Endothelial cell of umbilical vein (primary cell): ENCODE data around the gene TMEM9B. TPM values are rescaled to one million over a fixed set of nuclear protein-coding genes. Genes with fewer than 3 reads are reported as not detected.

Experiments used
- BruUV-seq: library from RNA; stranded (reverse); fragments of 400-500 nt; replicated peaks from 2 replicates; lab custom pipeline; 2021; lab: Mats Ljungman, UMichigan
- CTCF ChIA-PET: fragments of 300-600, 350-600 bp; sonication (Branson Sonifier 250); formaldehyde crosslinking; loops from one replicate; lab custom pipeline; 2021; ENCODE audit warnings: antibody characterized with exemption, inconsistent platforms; lab: Charles Lee
- POLR2A ChIA-PET: fragments of 300-600, 350-600 bp; sonication (Branson Sonifier 250); formaldehyde crosslinking; loops from one replicate; lab custom pipeline; 2021; ENCODE audit warnings: antibody characterized with exemption, inconsistent platforms; lab: Charles Lee
- DNase-seq: peaks from one replicate; pipeline ENCODE4 v3.0.0-alpha.2; 2011; ENCODE audit warnings: low read depth, low spot score
- FAIRE-seq: peaks from 2 replicates; lab custom pipeline; 2011; peaks lifted over from hg19 to GRCh38; lab: Jason Lieb, UNC
- H2AFZ ChIP-seq: 2 replicates; pipeline ENCODE4 v1.6.0; 2012; ENCODE audit warnings: low read depth, low read length, control low read depth, inconsistent platforms
- H3K27ac ChIP-seq: 2 replicates; pipeline ENCODE4 v1.5.1; 2011; ENCODE audit warnings: low read depth, mild to moderate bottlenecking, control low read depth, low read length, moderate library complexity; ENCODE audit not compliant: insufficient read depth
- H3K27me3 ChIP-seq, 2 experiments: 2 replicates each; pipeline versions ENCODE4 v1.6.0 to v1.6.1; 2011; ENCODE audit warnings: low read length in 2 of 2, mixed read lengths in 1 of 2; ENCODE audit not compliant: control insufficient read depth in 2 of 2, insufficient read depth in 2 of 2
- H3K36me3 ChIP-seq, 2 experiments: 2 replicates in 1 of 2; 3 replicates in 1 of 2; pipeline ENCODE4 v1.5.1; 2011; ENCODE audit warnings: low read length in 2 of 2, mild to moderate bottlenecking in 1 of 2, moderate library complexity in 1 of 2; ENCODE audit not compliant: control insufficient read depth in 2 of 2, insufficient read depth in 2 of 2; ENCODE audit errors: extremely low read depth in 1 of 2
- H3K4me1 ChIP-seq: 3 replicates; pipeline ENCODE4 v1.5.1; 2011; ENCODE audit warnings: mild to moderate bottlenecking, low read length; ENCODE audit not compliant: control insufficient read depth, insufficient read depth; ENCODE audit errors: extremely low read depth
- H3K4me2 ChIP-seq: 2 replicates; pipeline ENCODE4 v1.6.1; 2011; ENCODE audit warnings: low read length, control low read depth, mixed read lengths; ENCODE audit not compliant: insufficient read depth
- H3K4me3 ChIP-seq, 3 experiments: fragments of 200-600 bp in 1 of 3; sonication (generic), shearing (Covaris generic) in 1 of 3; replicated peaks in 1 of 3; 2 replicates each; pipeline ENCODE4 v1.5.1; 2011 to 2016; ENCODE audit warnings: control low read depth in 3 of 3, low read length in 3 of 3, mild to moderate bottlenecking in 2 of 3, inconsistent platforms in 1 of 3, low read depth in 1 of 3, moderate library complexity in 1 of 3; ENCODE audit not compliant: insufficient read depth in 1 of 3
- H3K79me2 ChIP-seq: 2 replicates; pipeline ENCODE4 v1.6.0; 2012; ENCODE audit warnings: low read length, inconsistent platforms; ENCODE audit not compliant: control insufficient read depth, insufficient read depth
- H3K9ac ChIP-seq: replicated peaks from 2 replicates; pipeline ENCODE3; 2011; ENCODE audit warnings: low read length, control low read depth; ENCODE audit not compliant: insufficient read depth; ENCODE audit errors: extremely low read depth
- H3K9me1 ChIP-seq: replicated peaks from 3 replicates; pipeline ENCODE4 v1.6.0; 2011; ENCODE audit warnings: mild to moderate bottlenecking, low read length; ENCODE audit not compliant: control insufficient read depth, insufficient read depth; ENCODE audit errors: extremely low read depth
- H3K9me3 ChIP-seq: replicated peaks from 2 replicates; pipeline ENCODE4 v1.5.1; 2012; ENCODE audit warnings: low read length, inconsistent platforms; ENCODE audit not compliant: control insufficient read depth, insufficient read depth
- H4K20me1 ChIP-seq: replicated peaks from 2 replicates; pipeline ENCODE3; 2011; ENCODE audit warnings: mild to moderate bottlenecking, low read length; ENCODE audit not compliant: control insufficient read depth, insufficient read depth; ENCODE audit errors: extremely low read depth
- CTCF ChIP-seq, 2 donors: IDR thresholded peaks; 1 replicate in 1 of 2; 2 replicates in 1 of 2; pipeline ENCODE4 v1.5.1; 2011; ENCODE audit warnings: low read length in 2 of 2, mild to moderate bottlenecking in 2 of 2, moderate library complexity in 2 of 2, control low read depth in 1 of 2, inconsistent platforms in 1 of 2, low read depth in 1 of 2; ENCODE audit not compliant: insufficient read depth in 1 of 2; ENCODE audit errors: extremely low read depth in 1 of 2
- EZH2 ChIP-seq: IDR thresholded peaks from 2 replicates; pipeline ENCODE4 v1.6.1; 2012; ENCODE audit warnings: borderline replicate concordance, low read depth, mild to moderate bottlenecking, moderate library complexity, low read length, inconsistent platforms; ENCODE audit not compliant: severe bottlenecking
- FOS ChIP-seq: IDR thresholded peaks from 2 replicates; pipeline ENCODE4 v1.6.1; 2011; ENCODE audit warnings: mild to moderate bottlenecking, low read length, moderate library complexity, borderline replicate concordance; ENCODE audit not compliant: insufficient read depth
- GATA2 ChIP-seq: IDR thresholded peaks from 2 replicates; pipeline ENCODE4 v1.7.0; 2011; ENCODE audit warnings: low read depth, mild to moderate bottlenecking, moderate library complexity, mixed read lengths, low read length; ENCODE audit not compliant: insufficient read length, insufficient read depth
- JUN ChIP-seq: IDR thresholded peaks from 2 replicates; pipeline ENCODE4 v1.6.1; 2011; ENCODE audit warnings: borderline replicate concordance, low read depth; ENCODE audit not compliant: insufficient read length, insufficient read depth
- MAX ChIP-seq: IDR thresholded peaks from 2 replicates; pipeline ENCODE4 v1.6.1; 2011; ENCODE audit not compliant: insufficient read depth, insufficient read length
- MYC ChIP-seq: IDR thresholded peaks from one replicate; pipeline ENCODE4 v1.6.1; 2011; ENCODE audit warnings: mild to moderate bottlenecking, low read depth, low read length
- POLR2A ChIP-seq: IDR thresholded peaks from 2 replicates; pipeline ENCODE4 v1.6.1; 2012; ENCODE audit warnings: low read depth, mild to moderate bottlenecking, control low read depth, low read length
- POLR2AphosphoS5 ChIP-seq: IDR thresholded peaks from 2 replicates; pipeline ENCODE4 v1.6.1; 2012; ENCODE audit warnings: low read depth, mild to moderate bottlenecking, control low read depth, low read length, moderate library complexity; ENCODE audit not compliant: insufficient read depth
- dilution Hi-C: fragments of 300-500 bp; cut with MboI; formaldehyde crosslinking; loops from one replicate; pipeline ENCODE4 v1.15.0; 2019; ENCODE audit warnings: low sequenced_read_pairs; ENCODE audit not compliant: extremely low pct_ligation_motif_present
- intact Hi-C: fragments of 100-400 bp; cut with micrococcal nuclease; formaldehyde crosslinking; loops from one replicate; pipeline ENCODE4 v1.10.0; 2022
- polyA plus RNA-seq, 4 experiments: library from polyadenylated mRNA; depleted of rRNA in 3 of 4; stranded (reverse) in 3 of 4; unstranded in 1 of 4; fragments of >200 nt; gene quantifications; 2 replicates each; pipeline versions ENCODE4 v1.2.1 to v1.2.3, GENCODE V29; 2011 to 2012; ENCODE audit warnings: missing spikeins in 1 of 4
- total RNA-seq: library from RNA; stranded (reverse); gene quantifications from 2 replicates; pipeline ENCODE4 v1.2.3, GENCODE V29; 2021

TMEM9B gene
- total and polyA plus RNA-seq, 2 donors (not counting 3 experiments of a cell fraction or from before 2014, with no cell fraction given) = 28.2 to 30.2 TPM

GRCh38 chr11:8914661-8915018, 49.6 kb downstream of the TMEM9B start:
- H3K4me1 ChIP-seq = peaks cover 22% of the 10 kb centered on the region

More at GRCh38 chr11:8914661-8915018, 49.6 kb downstream of the TMEM9B start:
- intact Hi-C loops = loop anchor here (1.0 to 10.0 kb wide), 6 partner anchors 45 to 592 kb away; partner anchors contain the start of genes DENND5A, NRIP3 and ZNF143
- Histone ChIP-seq H3K9ac (no peak overlapping the region), H3K27ac (no peak overlapping the region), H3K9me3 (no peaks in the 10 kb centered on the region), H3K27me3 (no peaks in the 10 kb centered on the region), H3K36me3 (peaks cover 3 to 8% of the 10 kb centered on the region in 2 experiments), H2AFZ (no peak overlapping the region), H4K20me1 (no peaks in the 10 kb centered on the region), H3K79me2 (peaks cover 6% of the 10 kb centered on the region), H3K9me1 (no peaks in the 10 kb centered on the region), H3K4me3 (no peak overlapping the region), H3K4me2 (peak overlapping the region; percentile 47)
- CTCF ChIA-PET = interaction anchor here (0.8 to 2.6 kb wide), 12 partner anchors 9 to 592 kb away, joined by 3 to 140 read pairs (median 8); partner anchors contain the start of genes ASCL3 and TMEM9B
- TF ChIP-seq FOS = no peak
- no peak for TF ChIP-seq POLR2A
- TF ChIP-seq MAX = no peak
- TF ChIP-seq JUN = no peak
- TF ChIP-seq GATA2 = no peak
- TF ChIP-seq MYC = no peak
- TF ChIP-seq EZH2 = no peak
- TF ChIP-seq POLR2AphosphoS5 = no peak
- no peak for TF ChIP-seq CTCF (IDR thresholded peaks at IDR 0.05; ENCODE audit: extremely low read depth in 1 of 2, insufficient read depth in 1 of 2, low read depth in 1 of 2, low read length in 2 of 2)
- DNase-seq (no peak), FAIRE-seq (no peak)
- no TSS peak for BruUV-seq
- POLR2A ChIA-PET = no interaction called here
- dilution Hi-C loops = no loop called here
